Stimulated activated CD8-positive, alpha-beta memory T cell treated with anti-CD3 and anti-CD28 coated beads, Interleukin-7, amount 100 ng/mL, for 1 hour (primary cell): Measurements from ENCODE around the gene LIPG.
"Not testable (repeated sequence)": the region's sequence is repeated elsewhere in the genome, so short reads cannot be mapped to it uniquely, and the experiment has no call there.

ENCODE experiments used
- DNase-seq, 2 donors: peaks; one replicate each; pipeline ENCODE4 v3.0.0-alpha.2; 2020; ENCODE audit warnings: low read depth in 2 of 2

LIPG gene

GRCh38 chr18:49546719-49547273 lies 15.1 kb upstream of the LIPG start:
- DNase-seq = no peak

DNA sequence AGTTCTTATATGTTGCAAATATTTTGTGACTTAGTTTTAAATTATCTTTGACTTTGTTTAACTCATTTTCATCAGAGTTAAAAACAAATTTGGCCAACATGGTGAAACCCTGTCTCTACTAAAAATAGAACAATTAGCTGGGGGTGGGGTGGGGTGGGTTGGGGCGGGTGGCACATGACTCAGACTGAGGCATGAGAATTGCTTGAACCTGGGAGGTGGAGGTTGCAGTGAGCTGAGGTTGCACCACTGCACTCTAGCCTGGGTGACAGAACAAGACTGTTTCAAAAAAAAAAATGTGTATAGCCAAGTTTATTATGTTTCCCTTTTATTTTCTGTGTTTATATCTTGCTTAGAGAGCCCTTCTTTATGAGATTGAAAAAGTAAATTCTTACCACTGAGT lies 14.2 kb upstream of the LIPG start:
- DNase-seq = no peak

GRCh38 chr18:49548229-49548636 lies 13.6 kb upstream of the LIPG start:
- DNase-seq = no peak

- DNase-seq = no peak
These were observed 11.1 kb upstream of the LIPG start for GRCh38 chr18:49550621-49551339.

- DNase-seq = no peak
These were observed 8.9 kb upstream of the LIPG start for GRCh38 chr18:49553003-49553402.

GRCh38 chr18:49555641-49556040 lies 6.2 kb upstream of the LIPG start:
- no peak for DNase-seq

GRCh38 chr18:49558356-49558755 lies 3.5 kb upstream of the LIPG start:
- no peak for DNase-seq

GRCh38 chr18:49559326-49559931 lies 2.4 kb upstream of the LIPG start:
- not testable (repeated sequence) for DNase-seq

- no peak for DNase-seq
These were observed 1.6 kb upstream of the LIPG start for GRCh38 chr18:49560277-49560623.

GRCh38 chr18:49560624-49561288 lies 1.1 kb upstream of the LIPG start:
- DNase-seq = no peak

DNA sequence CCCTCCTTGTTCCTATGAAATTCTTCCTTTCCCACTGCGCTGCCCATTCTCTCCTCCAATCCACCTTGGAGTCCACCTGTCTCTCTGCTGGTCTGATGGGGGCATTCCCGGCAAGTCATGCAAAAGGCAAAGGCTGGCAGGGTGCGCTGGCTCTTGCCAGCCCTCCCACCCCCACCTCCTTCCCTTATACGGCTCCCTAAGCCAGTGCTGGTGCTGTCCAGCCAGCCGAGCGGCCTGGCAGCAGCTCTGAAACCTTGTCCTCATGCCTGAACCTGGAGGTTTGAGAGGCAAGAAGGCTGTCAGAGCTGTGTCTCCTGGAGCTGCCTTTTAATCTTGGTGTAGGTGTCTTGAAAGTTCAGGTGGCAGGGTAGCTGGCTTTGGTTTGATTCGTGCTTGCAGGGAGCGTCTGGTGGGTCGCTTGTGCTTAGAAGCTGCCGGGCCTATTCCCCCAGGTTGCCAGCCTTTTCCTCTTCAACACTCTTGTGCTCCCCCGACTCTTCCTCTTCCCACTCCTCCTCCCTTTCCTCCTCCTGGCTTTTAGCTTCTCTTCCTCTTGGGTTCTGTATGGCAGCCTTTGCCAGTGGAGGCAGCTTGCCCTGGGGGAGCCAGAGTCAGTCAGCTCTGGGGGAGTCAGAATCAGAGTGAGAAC lies 748 bp downstream of the LIPG start:
- no peak for DNase-seq

DNA sequence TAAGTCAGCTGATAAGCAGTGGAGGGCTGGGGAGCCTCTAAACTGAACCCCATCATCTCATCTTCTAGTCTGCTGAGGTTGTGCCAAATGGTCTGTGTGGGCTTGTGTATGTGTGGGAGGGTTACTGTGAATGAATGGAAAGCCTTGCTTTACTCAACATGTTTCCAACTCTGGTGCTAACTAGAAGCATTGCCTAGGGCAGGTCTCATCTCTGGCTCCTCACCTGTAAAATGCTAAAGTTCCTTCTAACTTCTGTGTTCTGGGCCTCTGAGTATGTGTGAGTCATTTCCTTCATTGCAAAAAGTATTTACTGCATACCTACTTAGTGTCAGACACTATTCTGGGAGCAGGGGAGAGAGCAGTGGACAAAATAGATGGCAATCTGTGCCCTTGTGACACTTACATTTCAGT lies 1.3 kb downstream of the LIPG start:
- no peak for DNase-seq

GRCh38 chr18:49563701-49564517 lies 2.1 kb downstream of the LIPG start:
- DNase-seq = no peak

- no peak for DNase-seq
These were observed 2.6 kb downstream of the LIPG start for GRCh38 chr18:49564518-49564834.

- no peak for DNase-seq
These were observed 3.2 kb downstream of the LIPG start for GRCh38 chr18:49565101-49565500.

GRCh38 chr18:49565612-49566011 lies 3.8 kb downstream of the LIPG start:
- no peak for DNase-seq

DNA sequence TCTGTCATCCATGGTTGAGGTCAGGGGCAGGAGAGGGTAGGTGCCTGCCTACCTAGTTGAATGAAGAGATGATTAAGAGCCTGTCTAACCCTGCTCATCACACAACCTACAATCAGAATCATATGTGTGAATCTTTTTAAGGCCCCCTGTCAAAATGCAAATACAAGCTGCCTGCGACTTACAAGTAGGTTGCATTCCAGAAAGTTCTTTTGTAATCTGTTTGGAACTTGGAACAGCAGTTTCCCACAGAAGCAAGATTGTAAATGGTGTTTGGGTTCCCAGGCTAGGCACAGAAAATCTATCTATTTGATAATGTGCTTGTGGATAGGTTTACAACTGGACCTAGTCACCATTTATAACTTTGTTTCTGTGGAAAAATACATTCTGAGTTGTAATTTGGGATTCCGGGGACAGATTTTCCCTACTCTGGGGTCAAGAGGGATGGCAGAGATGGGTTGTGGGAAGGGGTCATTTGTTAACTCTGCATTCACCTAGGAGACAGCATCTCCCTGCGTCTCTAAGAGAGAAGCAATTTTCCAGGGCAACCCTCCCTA lies 4.4 kb downstream of the LIPG start:
- no peak for DNase-seq

- no peak for DNase-seq
These were observed 5.1 kb downstream of the LIPG start for GRCh38 chr18:49566985-49567384.

- DNase-seq = no peak
These were observed 7.9 kb downstream of the LIPG start for GRCh38 chr18:49569724-49570123.

DNA sequence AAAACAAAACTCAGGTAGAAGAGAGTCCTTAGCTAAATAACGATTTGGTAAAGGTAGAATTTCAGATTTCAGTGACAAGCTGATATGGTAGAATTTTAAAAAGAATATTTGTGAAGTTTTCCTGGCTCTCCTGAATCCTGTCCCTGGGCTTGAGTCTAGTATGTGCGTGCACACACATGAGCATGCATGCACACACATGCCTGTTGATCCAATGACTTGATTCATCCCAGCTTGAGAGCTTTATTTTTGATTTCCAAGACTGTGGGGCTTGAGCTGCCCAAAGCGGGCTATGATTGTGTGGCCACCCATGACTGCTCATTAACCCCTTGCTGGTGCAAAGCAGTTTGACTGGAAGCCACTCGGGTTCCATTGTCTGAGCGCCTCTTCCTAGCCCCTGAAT lies 9.0 kb downstream of the LIPG start:
- no peak for DNase-seq

GRCh38 chr18:49572611-49573345 lies 10.9 kb downstream of the LIPG start:
- DNase-seq = no peak
